Thoracic aorta (tissue), 2 donors: Measurements from ENCODE around the gene SYNM. TPM values are rescaled to one million over a fixed set of nuclear protein-coding genes. Genes with fewer than 3 reads are reported as not detected.

Source experiments
- ATAC-seq: fragments of 150-250 bp; one replicate; pipeline ENCODE4 v1.8.0; 2017; ENCODE audit warnings: low read depth; ENCODE audit not compliant: insufficient number of reproducible peaks, low FRiP score
- DNase-seq: peaks from one replicate; pipeline ENCODE4 v3.0.0-alpha.2; 2020; ENCODE audit warnings: low spot score
- H3K27ac ChIP-seq, 2 donors: fragments of 200-600 bp; sonication (generic); 1 replicate in 1 of 2; 2 replicates in 1 of 2; pipeline ENCODE4 v1.5.1; 2016; ENCODE audit warnings: mild to moderate bottlenecking in 2 of 2, moderate library complexity in 2 of 2
- H3K27me3 ChIP-seq: fragments of 200-600 bp; sonication (generic); replicated peaks from 2 replicates; pipeline ENCODE4 v1.6.0; 2016; ENCODE audit warnings: mild to moderate bottlenecking; ENCODE audit not compliant: insufficient read depth
- H3K36me3 ChIP-seq: fragments of 200-600 bp; sonication (generic); one replicate; pipeline ENCODE4 v1.5.1; 2016
- H3K4me1 ChIP-seq, 2 donors: fragments of 200-600 bp; sonication (generic); 1 replicate in 1 of 2; 2 replicates in 1 of 2; pipeline versions ENCODE4 v1.5.1 to v1.6.0; 2016; ENCODE audit warnings: low read depth in 2 of 2, mild to moderate bottlenecking in 1 of 2; ENCODE audit not compliant: control insufficient read depth in 1 of 2
- H3K4me3 ChIP-seq: fragments of 200-600 bp; sonication (generic); 2 replicates; pipeline ENCODE4 v1.5.1; 2016; ENCODE audit warnings: mild to moderate bottlenecking
- H3K9me3 ChIP-seq: fragments of 200-600 bp; sonication (generic); 2 replicates; pipeline ENCODE4 v1.5.1; 2016
- total RNA-seq, 2 donors: library from RNA; depleted of rRNA; stranded (reverse); fragments of >200 nt; gene quantifications; one replicate each; pipeline versions ENCODE4 v1.1.0 to v1.2.3, GENCODE V29; 2016
- TF ChIP-seq, protein P1 (sequence below): fragments of 200-600 bp; sonication (generic); IDR thresholded peaks from one replicate; pipeline ENCODE4 v1.5.1; 2019; ENCODE audit warnings: antibody characterized with exemption

The SYNM gene
- total RNA-seq, 2 donors from 2014 or later, result 60.9 to 102 TPM

DNA sequence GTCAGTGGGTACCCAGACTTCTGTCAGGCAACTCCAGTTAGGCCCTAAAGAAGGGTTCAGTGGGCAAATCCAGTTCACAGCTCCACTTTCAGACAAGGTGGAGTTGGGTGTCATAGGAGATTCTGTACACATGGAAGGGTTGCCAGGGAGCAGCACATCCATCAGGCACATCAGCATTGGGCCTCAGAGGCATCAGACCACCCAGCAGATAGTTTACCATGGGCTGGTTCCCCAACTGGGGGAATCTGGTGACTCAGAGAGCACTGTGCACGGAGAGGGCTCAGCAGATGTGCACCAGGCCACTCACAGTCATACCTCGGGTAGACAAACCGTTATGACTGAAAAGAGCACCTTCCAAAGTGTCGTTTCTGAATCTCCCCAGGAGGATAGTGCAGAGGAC, 27.2 kb downstream of the SYNM start:
- H3K27ac ChIP-seq, result no peak overlapping the region
- no peak overlapping the region for H3K4me3 ChIP-seq
- no peaks in the 10 kb centered on the region for H3K27me3 ChIP-seq
- peaks cover 33% of the 10 kb centered on the region for H3K36me3 ChIP-seq
- no peak for ATAC-seq
- no peak for DNase-seq
- TF ChIP-seq, protein P1, sequence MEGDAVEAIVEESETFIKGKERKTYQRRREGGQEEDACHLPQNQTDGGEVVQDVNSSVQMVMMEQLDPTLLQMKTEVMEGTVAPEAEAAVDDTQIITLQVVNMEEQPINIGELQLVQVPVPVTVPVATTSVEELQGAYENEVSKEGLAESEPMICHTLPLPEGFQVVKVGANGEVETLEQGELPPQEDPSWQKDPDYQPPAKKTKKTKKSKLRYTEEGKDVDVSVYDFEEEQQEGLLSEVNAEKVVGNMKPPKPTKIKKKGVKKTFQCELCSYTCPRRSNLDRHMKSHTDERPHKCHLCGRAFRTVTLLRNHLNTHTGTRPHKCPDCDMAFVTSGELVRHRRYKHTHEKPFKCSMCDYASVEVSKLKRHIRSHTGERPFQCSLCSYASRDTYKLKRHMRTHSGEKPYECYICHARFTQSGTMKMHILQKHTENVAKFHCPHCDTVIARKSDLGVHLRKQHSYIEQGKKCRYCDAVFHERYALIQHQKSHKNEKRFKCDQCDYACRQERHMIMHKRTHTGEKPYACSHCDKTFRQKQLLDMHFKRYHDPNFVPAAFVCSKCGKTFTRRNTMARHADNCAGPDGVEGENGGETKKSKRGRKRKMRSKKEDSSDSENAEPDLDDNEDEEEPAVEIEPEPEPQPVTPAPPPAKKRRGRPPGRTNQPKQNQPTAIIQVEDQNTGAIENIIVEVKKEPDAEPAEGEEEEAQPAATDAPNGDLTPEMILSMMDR, result no peak
- H3K9me3 ChIP-seq, result no peaks in the 10 kb centered on the region
- H3K4me1 ChIP-seq, result peaks cover 0 to 32% of the 10 kb centered on the region in 2 donors

DNA sequence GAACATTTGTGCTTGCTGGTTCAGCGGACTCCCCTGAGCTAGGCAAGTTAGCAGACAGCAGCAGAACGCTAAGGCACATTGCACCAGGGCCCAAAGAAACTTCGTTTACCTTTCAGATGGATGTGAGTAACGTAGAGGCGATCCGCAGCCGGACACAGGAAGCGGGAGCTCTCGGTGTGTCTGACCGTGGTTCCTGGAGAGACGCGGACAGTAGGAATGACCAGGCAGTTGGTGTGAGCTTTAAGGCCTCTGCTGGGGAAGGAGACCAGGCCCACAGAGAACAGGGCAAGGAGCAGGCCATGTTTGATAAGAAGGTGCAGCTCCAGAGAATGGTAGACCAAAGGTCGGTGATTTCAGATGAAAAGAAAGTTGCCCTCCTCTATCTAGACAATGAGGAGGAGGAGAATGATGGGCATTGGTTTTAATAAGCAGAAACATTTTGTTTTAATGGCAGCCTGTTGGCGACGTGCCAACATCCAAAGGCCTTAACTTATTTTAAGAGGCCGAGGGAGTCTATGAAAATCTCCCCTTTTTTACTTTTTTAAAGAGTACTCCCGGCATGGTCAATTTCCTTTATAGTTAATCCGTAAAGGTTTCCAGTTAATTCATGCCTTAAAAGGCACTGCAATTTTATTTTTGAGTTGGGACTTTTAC, 27.9 kb downstream of the SYNM start:
- Histone ChIP-seq H3K4me3 (no peak overlapping the region), H3K27ac (no peak overlapping the region), H3K36me3 (peaks cover 35% of the 10 kb centered on the region), H3K27me3 (no peaks in the 10 kb centered on the region), H3K9me3 (no peaks in the 10 kb centered on the region), H3K4me1 (peaks cover 0 to 32% of the 10 kb centered on the region in 2 donors)
- DNase-seq (no peak), ATAC-seq (no peak)
- TF ChIP-seq, protein P1, result no peak

DNA sequence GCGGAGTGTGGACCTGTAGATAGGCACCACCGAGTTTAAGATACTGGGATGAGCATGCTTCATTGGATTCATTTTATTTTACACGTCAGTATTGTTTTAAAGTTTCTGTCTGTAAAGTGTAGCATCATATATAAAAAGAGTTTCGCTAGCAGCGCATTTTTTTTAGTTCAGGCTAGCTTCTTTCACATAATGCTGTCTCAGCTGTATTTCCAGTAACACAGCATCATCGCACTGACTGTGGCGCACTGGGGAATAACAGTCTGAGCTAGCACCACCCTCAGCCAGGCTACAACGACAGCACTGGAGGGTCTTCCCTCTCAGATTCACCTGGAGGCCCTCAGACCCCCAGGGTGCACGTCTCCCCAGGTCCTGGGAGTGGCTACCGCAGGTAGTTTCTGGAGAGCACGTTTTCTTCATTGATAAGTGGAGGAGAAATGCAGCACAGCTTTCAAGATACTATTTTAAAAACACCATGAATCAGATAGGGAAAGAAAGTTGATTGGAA, 29.5 kb downstream of the SYNM start:
- H3K27me3 ChIP-seq, result no peaks in the 10 kb centered on the region
- H3K9me3 ChIP-seq, result no peaks in the 10 kb centered on the region
- TF ChIP-seq, protein P1, result no peak
- DNase-seq (no peak), ATAC-seq (no peak)
- peaks cover 35% of the 10 kb centered on the region for H3K36me3 ChIP-seq
- no peak overlapping the region for H3K27ac ChIP-seq
- H3K4me3 ChIP-seq, result no peak overlapping the region
- peaks cover 2 to 40% of the 10 kb centered on the region in 2 donors for H3K4me1 ChIP-seq

DNA sequence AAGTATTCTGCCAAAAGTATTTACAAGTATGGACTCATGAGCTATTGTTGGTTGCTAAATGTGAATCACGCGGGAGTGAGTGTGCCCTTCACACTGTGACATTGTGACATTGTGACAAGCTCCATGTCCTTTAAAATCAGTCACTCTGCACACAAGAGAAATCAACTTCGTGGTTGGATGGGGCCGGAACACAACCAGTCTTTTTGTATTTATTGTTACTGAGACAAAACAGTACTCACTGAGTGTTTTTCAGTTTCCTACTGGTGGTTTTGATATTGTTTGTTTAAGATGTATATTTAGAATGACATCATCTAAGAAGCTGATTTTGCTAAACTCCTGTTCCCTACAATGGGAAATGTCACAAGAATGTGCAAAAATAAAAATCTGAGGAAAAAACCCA, 30.3 kb downstream of the SYNM start:
- DNase-seq (no peak), ATAC-seq (no peak)
- no peak overlapping the region for H3K4me3 ChIP-seq
- peaks cover 29% of the 10 kb centered on the region for H3K36me3 ChIP-seq
- TF ChIP-seq, protein P1, result no peak
- peaks cover 4 to 40% of the 10 kb centered on the region in 2 donors for H3K4me1 ChIP-seq
- no peaks in the 10 kb centered on the region for H3K9me3 ChIP-seq
- no peak overlapping the region for H3K27ac ChIP-seq
- H3K27me3 ChIP-seq, result no peaks in the 10 kb centered on the region

DNA sequence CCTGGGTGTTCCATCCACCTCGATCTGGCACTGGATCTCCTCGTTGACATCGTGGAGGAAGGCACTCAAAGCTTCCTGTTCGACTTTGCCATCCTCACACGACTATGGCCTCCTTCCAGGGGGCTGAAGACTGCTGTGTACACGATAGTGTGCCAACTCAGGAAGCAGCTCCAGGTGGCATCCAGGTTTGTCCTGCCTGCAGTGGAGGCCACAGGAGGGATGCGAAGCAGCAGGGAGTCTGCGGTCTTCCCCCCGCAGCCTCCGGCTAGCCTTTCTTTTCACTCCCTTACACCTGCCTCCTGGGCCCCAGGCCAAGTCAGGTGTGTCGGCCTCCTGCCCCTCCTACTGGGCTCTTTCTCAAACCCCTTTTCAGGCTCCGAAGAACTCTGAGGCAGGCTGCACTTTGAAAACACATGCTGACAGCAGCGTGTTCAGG, 32.2 kb downstream of the SYNM start:
- Histone ChIP-seq H3K27me3 (no peaks in the 10 kb centered on the region), H3K27ac (no peak overlapping the region), H3K4me3 (no peak overlapping the region), H3K9me3 (no peaks in the 10 kb centered on the region), H3K36me3 (peaks cover 9% of the 10 kb centered on the region), H3K4me1 (peaks cover 4 to 40% of the 10 kb centered on the region in 2 donors)
- no peak for DNase-seq
- TF ChIP-seq, protein P1, result no peak
- no peak for ATAC-seq
